Measurements from ENCODE around the gene PLCD3. TPM values are rescaled to one million over a fixed set of nuclear protein-coding genes. Genes with fewer than 3 reads are reported as not detected.
A peak's percentile ranks its signal among the peaks of the same experiment; 100 is the strongest.

The PLCD3 gene
- total and polyA plus RNA-seq, 2 of the 13 experiments (the other 11 are each of a cell fraction or from before 2014, with no cell fraction given): 11.3 to 39.1 TPM

DNA sequence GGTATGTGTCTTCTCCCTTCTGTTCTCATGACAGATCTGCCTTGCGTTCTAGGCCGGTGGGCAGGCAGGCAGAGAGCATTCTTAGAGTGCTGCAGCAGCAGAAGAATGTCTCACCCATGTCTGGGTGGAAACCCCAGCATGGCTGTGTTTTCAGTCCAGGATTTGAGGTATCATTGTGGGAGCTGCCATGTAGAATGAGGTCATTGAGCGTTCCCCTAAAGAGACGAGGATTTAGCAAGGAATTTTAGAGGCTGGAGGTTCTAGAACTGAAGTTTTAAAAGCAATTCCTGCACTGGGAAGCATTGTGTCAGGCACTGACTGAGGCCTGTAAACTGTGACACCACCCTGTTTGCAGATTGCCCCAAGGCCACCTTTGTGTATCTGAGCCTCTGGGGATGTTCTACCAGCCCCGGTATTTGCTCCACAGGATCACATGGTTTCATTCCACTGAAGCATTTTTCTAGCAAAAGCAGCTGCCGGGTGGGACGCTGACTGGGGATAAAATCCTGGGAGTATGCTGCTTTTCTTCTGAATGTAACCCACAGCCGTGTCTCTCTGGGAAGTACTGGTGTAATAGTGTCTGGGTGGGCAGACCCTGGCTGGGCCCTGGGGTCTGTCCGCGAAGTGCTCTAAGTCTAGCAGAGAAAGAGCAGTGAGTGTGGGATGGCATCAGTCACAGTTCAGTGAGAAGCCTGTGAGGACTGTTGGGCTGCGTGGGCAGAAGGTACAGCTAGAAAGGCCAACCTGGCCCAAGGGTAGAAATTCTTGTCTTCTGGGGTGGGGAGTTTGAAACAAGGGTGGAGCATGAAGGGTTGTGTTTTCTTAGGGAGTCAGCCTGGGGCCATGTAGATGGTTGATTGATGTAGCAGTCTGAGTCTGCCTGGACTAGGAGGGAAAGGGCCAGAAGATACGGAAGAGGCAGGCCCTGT is 30.2 kb downstream of the PLCD3 start (continued):
- 0 out of 2 replicates have a peak, but pooled peaks have one; percentile 35 for TF ChIP-seq TFDP2 (CRISPR knock-in tag; IDR thresholded peaks at IDR 0.05)
- no peak for TF ChIP-seq BRD4 (CRISPR knock-in tag; IDR thresholded peaks at IDR 0.05)
- TF ChIP-seq SMAD3 (CRISPR knock-in tag; IDR thresholded peaks at IDR 0.05): peak; percentile 26; the same call in 1 of the 2 replicates
- peak; percentile 42; the same call in 1 of the 2 replicates for TF ChIP-seq IRF2 (CRISPR knock-in tag; IDR thresholded peaks at IDR 0.05)
- TF ChIP-seq SOX5 (CRISPR knock-in tag; IDR thresholded peaks at IDR 0.05; ENCODE audit: borderline replicate concordance): peak; percentile 43; the same call in 1 of the 2 replicates
- TF ChIP-seq ZNF33B (CRISPR knock-in tag; IDR thresholded peaks at IDR 0.05): no peak
- peak; percentile 11; the same call in 1 of the 2 replicates for TF ChIP-seq GABPB1 (CRISPR knock-in tag; IDR thresholded peaks at IDR 0.05)
- no peak for TF ChIP-seq NFIC (IDR thresholded peaks at IDR 0.05; ENCODE audit: low read length)
- TF ChIP-seq ZNF615 (CRISPR knock-in tag; IDR thresholded peaks at IDR 0.05; ENCODE audit: borderline replicate concordance): 0 out of 2 replicates have a peak, but pooled peaks have one; percentile 70
- TF ChIP-seq MYPOP (CRISPR knock-in tag; IDR thresholded peaks at IDR 0.05): peak; percentile 57; the same call in 1 of the 2 replicates
- TF ChIP-seq ZNF292 (CRISPR knock-in tag; IDR thresholded peaks at IDR 0.05; ENCODE audit: borderline replicate concordance, low read depth): peak; percentile 84; the same call in 1 of the 2 replicates
- TF ChIP-seq ZNF660 (CRISPR knock-in tag; IDR thresholded peaks at IDR 0.05; ENCODE audit: borderline replicate concordance, low read depth): no peak
- no peak for TF ChIP-seq ATF5 (CRISPR knock-in tag; IDR thresholded peaks at IDR 0.05; ENCODE audit: low read depth)
- no peak for TF ChIP-seq GFI1 (CRISPR knock-in tag; IDR thresholded peaks at IDR 0.05; ENCODE audit: borderline replicate concordance)
- TF ChIP-seq SIN3A (IDR thresholded peaks at IDR 0.05; ENCODE audit: borderline replicate concordance, low read depth, low read length): 0 out of 2 replicates have a peak, but pooled peaks have one; percentile 47
- TF ChIP-seq ZFP82 (CRISPR knock-in tag; IDR thresholded peaks at IDR 0.05; ENCODE audit: borderline replicate concordance): no peak
- no peak for TF ChIP-seq YEATS4 (CRISPR knock-in tag; IDR thresholded peaks at IDR 0.05; ENCODE audit: borderline replicate concordance)
- no peak for TF ChIP-seq MLX (CRISPR knock-in tag; IDR thresholded peaks at IDR 0.05)
- TF ChIP-seq ZSCAN12 (CRISPR knock-in tag; IDR thresholded peaks at IDR 0.05): 0 out of 2 replicates have a peak, but pooled peaks have one; percentile 72
- TF ChIP-seq, protein P1, sequence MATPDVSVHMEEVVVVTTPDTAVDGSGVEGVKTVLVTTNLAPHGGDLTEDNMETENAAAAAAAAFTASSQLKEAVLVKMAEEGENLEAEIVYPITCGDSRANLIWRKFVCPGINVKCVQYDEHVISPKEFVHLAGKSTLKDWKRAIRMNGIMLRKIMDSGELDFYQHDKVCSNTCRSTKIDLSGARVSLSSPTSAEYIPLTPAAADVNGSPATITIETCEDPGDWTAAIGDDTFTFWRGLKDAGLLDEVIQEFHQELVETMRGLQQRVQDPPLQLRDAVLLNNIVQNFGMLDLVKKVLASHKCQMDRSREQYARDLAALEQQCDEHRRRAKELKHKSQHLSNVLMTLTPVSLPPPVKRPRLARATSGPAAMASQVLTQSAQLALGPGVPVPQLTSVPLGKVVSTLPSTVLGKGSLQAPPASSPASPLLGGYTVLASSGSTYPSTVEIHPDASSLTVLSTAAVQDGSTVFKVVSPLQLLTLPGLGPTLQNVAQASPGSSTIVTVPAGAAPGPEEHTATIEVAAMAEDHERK (CRISPR knock-in tag; IDR thresholded peaks at IDR 0.05; ENCODE audit: low read depth): no peak
- no peak for TF ChIP-seq TIGD3 (CRISPR knock-in tag; IDR thresholded peaks at IDR 0.05; ENCODE audit: borderline replicate concordance)
- TF ChIP-seq ZFY (CRISPR knock-in tag; IDR thresholded peaks at IDR 0.05): peak; percentile 86
